Measurements from ENCODE around the gene UBR1.

- no peak for TF ChIP-seq MLX (CRISPR knock-in tag; IDR thresholded peaks at IDR 0.05)
- no peak for TF ChIP-seq ZNF232 (CRISPR knock-in tag; IDR thresholded peaks at IDR 0.05)
- no peak for TF ChIP-seq CTCF (IDR thresholded peaks at IDR 0.05)
- TF ChIP-seq JUN (CRISPR knock-in tag; IDR thresholded peaks at IDR 0.05) = no peak
- TF ChIP-seq FOXP1 (CRISPR knock-in tag; IDR thresholded peaks at IDR 0.05; ENCODE audit: borderline replicate concordance) = no peak
- TF ChIP-seq TCF7 (CRISPR knock-in tag; IDR thresholded peaks at IDR 0.05; ENCODE audit: low read depth) = no peak
Measured at GRCh38 chr15:43107751-43108150, 1.9 kb upstream of the UBR1 start.
